Forelimb muscle (tissue), 1 donor: Measurements from ENCODE around the gene TMEM123. TPM values are rescaled to one million over a fixed set of nuclear protein-coding genes. Genes with fewer than 3 reads are reported as not detected.

ENCODE experiments used
- DNase-seq: peaks from one replicate; pipeline ENCODE4 v3.0.0-alpha.2; 2013; ENCODE audit warnings: low read depth
- polyA plus RNA-seq: library from polyadenylated mRNA; unstranded; fragments of 120-200 nt; gene quantifications from one replicate; pipeline ENCODE4 v1.2.1, GENCODE V29; 2013; ENCODE audit not compliant: insufficient read length

TMEM123 gene
- polyA plus RNA-seq, 1 donor = 140 TPM

GRCh38 chr11:102426000-102426399 lies 26.6 kb downstream of the TMEM123 start:
- DNase-seq = no peak

DNA sequence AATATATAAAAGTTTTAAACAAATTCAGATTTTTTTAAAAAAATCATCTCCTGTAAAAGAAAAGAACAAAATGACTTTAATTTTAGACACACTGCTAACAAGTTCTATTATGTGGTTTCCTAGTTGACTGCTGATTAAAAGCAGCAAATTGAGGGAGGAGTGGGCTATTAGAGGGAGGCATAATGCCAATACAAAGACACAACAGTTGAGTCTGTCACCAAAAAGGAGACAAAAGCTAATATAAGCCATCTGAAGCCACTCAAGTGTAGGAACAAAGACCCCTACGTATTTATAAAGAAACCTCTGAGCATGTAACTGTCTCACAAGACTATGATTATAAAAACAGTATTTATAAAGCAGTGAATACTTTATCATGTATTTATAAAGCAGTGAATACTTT lies 28.6 kb downstream of the TMEM123 start:
- no peak for DNase-seq

DNA sequence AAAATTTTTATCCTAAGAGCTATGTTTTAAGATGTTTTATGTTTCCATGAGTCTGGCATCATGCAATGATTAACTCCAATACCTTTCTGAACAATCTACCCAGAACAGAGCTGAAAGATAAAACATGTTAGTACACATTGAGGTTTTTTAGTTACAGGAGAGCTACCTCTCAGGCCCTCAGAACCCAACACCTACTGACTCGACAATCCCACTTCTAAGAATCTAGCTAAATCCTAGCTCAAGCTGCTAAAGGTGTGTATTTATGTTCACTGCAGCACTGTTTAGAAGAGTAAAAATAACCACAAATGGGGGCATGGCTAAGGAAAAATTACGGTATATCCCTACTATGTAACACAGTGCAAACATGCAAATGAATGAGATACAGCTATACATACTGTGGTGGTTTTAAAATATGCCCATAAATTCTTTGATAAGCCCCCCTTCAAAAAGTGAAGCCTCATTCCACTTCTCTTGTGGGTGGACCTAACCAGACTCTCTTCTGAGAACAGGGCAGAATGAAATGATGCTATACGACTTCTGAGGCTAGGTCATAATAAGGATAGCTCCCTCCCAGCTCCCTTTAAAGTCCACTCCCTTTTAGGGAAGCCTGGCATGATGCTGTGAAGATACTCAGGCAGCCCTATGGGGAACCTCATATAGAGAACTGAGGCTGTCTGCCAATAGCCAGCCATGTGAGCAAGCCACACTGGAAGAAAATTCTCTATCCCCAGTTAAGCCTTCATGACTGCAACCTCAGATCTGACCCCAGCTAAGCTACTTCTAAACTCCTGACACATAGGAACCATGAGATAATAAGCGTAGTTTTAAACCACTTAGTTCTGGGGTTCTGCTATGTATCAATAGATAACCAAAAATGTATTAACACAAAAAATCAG lies 29.5 kb downstream of the TMEM123 start:
- DNase-seq = no peak

DNA sequence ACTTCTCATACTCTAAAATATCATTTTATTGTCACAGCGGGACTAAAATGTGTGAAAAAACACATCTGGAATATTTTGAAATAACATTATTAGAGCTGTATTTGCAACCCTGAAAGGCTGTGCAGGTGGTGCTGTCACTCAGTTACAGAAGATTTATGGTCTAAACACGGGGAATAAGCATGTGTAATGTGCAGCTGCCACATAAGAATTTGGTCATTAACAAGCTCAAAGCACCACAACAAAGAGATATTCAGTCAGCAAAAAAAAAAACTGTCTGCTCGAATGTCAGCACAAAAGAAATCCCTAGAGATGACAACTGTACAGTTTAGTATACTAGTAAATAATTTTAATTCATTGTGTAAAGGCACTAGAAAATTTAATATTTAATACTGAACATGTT lies 31.3 kb downstream of the TMEM123 start:
- DNase-seq = peak; percentile 38

- no peak for DNase-seq
Observed at GRCh38 chr11:102420547-102420946, 32.0 kb downstream of the TMEM123 start.

- no peak for DNase-seq
Observed at GRCh38 chr11:102419181-102419580, 33.4 kb downstream of the TMEM123 start.

GRCh38 chr11:102416976-102417375 lies 35.6 kb downstream of the TMEM123 start:
- DNase-seq = no peak

DNA sequence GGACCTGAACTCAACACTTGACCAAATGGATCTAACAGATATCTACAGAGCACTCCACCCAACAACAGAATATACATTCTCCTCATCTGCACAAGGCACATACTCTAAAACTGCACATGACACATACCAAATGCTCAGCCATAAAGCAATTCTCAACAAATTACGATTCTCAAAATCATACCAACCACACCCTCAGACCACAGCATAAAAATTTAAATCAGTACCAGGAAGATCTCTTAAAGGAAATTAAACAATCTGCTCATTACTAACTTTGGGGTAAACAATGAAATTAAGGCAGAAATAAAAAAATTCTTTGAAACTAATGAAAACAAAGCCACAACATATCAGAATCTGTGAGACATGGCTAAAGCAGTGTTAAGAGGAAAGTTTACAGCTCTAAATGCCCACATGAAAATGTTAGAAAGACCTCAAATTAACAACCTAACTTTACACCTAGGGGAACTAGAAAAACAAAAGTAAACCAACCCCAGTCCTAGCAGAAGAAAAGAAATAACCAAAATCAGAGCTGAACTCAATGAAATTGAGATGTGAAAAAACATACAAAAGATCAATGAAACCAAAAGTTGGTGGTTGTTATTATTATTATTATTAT lies 37.2 kb downstream of the TMEM123 start:
- no peak for DNase-seq

DNA sequence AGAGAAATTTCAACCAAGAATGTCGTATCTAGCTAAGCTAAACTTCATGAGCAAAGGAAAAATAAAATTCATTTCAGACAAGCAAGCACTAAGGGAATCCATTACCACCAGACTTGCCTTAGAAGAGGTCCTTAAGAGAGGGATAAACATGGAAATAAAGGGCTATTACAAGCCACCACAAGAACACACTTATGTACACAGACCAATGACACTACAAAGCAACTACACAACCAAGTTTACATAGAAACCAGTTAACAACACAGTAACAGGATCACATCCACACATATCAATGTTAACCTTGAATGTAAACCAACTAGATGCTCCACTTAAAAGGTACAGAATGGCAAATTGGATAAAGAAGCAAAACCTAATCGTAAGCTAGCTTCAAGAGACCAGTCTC lies 38.0 kb downstream of the TMEM123 start:
- DNase-seq = no peak

GRCh38 chr11:102413497-102413896 lies 39.1 kb downstream of the TMEM123 start:
- DNase-seq = no peak

GRCh38 chr11:102411142-102411541 lies 41.4 kb downstream of the TMEM123 start:
- DNase-seq = no peak

DNA sequence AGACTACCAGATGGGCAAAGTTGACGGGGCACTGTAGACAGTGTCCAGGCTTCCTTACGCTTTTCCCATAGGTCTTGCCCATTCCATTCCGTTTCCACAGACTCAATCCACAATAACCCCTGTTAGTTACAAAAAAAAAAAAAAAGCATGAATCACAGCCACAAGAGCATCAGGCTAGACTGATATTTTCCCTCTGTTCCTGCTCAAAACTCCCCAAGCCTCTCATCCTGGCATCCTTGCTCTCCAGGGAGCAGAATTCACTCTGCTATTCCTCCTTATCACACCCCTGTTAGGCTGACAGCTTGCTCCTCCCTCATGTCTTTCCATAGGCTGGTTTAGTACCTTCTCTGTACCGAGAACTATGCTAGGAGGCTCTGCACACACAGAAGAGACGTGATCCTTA lies 42.2 kb downstream of the TMEM123 start:
- no peak for DNase-seq

GRCh38 chr11:102408339-102408738 lies 44.2 kb downstream of the TMEM123 start:
- no peak for DNase-seq

DNA sequence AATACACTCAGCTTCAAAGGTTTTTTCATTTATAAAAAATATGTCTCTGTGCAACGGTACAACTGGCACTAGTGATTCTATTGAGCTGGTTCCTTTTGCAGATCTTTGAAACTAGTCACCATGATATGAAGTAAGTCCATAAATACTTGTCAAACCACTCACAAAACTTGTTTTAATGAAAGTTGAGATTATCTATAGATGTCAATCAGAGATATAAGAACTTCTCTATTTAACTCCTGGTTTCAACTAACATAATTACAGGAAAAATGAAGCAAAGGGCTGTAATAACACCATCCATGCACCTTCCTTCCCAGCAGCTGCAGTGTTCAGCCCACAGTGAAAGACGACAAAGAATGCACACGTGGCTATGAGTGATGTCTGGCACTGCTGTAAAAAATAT lies 44.7 kb downstream of the TMEM123 start:
- DNase-seq = no peak

- no peak for DNase-seq
Observed at GRCh38 chr11:102406099-102406498, 46.5 kb downstream of the TMEM123 start.

GRCh38 chr11:102405501-102405900 lies 47.1 kb downstream of the TMEM123 start:
- no peak for DNase-seq

GRCh38 chr11:102402548-102402947 lies 50.0 kb downstream of the TMEM123 start:
- no peak for DNase-seq

DNA sequence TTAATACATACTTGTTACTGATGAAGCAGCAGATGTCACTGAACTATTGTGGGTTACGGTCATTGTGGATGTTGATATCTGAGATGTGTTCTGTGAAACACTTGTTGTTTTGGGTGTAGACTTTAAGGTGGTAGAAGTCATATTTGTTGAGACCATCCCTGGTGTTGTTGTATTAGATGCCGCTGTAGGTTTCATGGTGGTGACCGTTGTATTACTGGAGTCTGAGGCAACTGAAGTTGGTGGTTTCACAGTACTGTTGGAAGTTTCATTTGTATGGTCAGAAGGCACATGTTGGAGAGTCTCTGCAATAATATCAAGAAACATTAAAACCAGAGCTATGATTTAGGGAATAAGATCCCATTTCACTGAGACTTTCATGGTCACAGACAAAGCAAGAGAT lies 50.7 kb downstream of the TMEM123 start:
- no peak for DNase-seq

DNA sequence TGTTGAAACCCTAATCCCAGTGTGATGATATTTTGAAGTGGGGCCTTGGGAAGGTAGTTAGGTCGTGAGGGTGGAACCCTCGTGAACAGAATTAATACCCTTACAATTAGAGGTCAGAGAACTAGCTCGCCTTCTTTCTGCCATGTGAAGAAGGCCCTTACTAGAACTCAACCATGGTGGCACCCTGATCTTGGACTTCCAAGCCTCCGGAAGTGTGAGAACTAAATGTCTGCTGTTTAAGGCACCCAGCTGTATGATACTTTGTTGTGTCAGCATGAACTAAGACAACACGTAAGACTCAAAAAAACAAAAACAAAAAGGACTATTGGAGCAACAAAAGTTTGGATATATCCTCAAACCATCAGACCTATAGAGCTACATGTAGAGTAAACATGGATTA lies 52.0 kb downstream of the TMEM123 start:
- no peak for DNase-seq

- DNase-seq = no peak
Observed at GRCh38 chr11:102399189-102399588, 53.4 kb downstream of the TMEM123 start.

DNA sequence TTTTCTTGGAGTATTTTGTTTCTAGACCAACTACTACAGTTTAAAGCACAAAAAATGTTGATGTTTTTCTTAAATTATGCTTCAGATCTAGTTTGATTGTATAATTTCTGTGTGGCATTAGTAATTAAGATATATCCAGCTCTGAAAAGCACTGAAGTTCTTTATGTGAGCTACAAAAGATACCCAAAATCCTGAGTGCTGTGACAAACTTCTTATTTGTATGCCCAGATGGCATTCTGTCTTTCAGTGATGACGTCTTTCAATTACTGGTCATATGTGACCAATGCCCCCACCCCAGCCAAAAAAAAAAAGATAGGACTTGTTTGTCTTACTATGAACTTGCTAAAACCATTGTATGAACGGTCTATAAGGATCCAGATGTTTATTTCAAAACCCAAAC lies 54.3 kb downstream of the TMEM123 start:
- DNase-seq = no peak

GRCh38 chr11:102396708-102397563 lies 55.6 kb downstream of the TMEM123 start:
- DNase-seq = no peak
